ENCODE measurements around the gene RXFP1.

Gene RXFP1

GRCh38 chr4:158636619-158637018 lies 114.9 kb downstream of the RXFP1 start:
- no peak for TF ChIP-seq CTCF (IDR thresholded peaks at IDR 0.05)

- no peak for TF ChIP-seq CTCF (IDR thresholded peaks at IDR 0.05)
Observed at GRCh38 chr4:158644356-158644755, 122.7 kb downstream of the RXFP1 start.

GRCh38 chr4:158644760-158645159 lies 123.1 kb downstream of the RXFP1 start:
- TF ChIP-seq CTCF (IDR thresholded peaks at IDR 0.05), result no peak

GRCh38 chr4:158649111-158649680 lies 127.5 kb downstream of the RXFP1 start:
- no peak for TF ChIP-seq CTCF (IDR thresholded peaks at IDR 0.05)

- no peak for TF ChIP-seq CTCF (IDR thresholded peaks at IDR 0.05)
Observed at GRCh38 chr4:158652920-158653319, 131.2 kb downstream of the RXFP1 start.

- TF ChIP-seq CTCF (IDR thresholded peaks at IDR 0.05), result no peak
Observed at GRCh38 chr4:158656439-158656838, 134.8 kb downstream of the RXFP1 start.

GRCh38 chr4:158657291-158657690 lies 135.6 kb downstream of the RXFP1 start:
- TF ChIP-seq CTCF (IDR thresholded peaks at IDR 0.05), result no peak

GRCh38 chr4:158664806-158665205 lies 143.1 kb downstream of the RXFP1 start:
- TF ChIP-seq CTCF (IDR thresholded peaks at IDR 0.05), result no peak
